ENCODE results near the gene CTBP2. TPM values are rescaled to one million over a fixed set of nuclear protein-coding genes. Genes with fewer than 3 reads are reported as not detected.

Gene CTBP2
- total and polyA plus RNA-seq, 8 donors, result 71.2 to 90.0 (median 84.1) TPM

- DNase-seq (peak in 1 of 4 donors; percentile 65), ATAC-seq (peak; percentile 79)
- intact Hi-C loops (cut with DNase I), result no loop called here
- Histone ChIP-seq H3K27ac (peak overlapping the region in 1 of 2 donors; percentile 57), H3K4me3 (no peak overlapping the region), H3K36me3 (peaks cover 0 to 21% of the 10 kb centered on the region in 2 donors), H3K4me1 (peaks cover 5 to 44% of the 10 kb centered on the region in 2 donors), H3K27me3 (no peaks in the 10 kb centered on the region), H3K9me3 (no peaks in the 10 kb centered on the region)
- TF ChIP-seq CTCF (IDR thresholded peaks at IDR 0.05), result no peak
These were observed 123.1 kb downstream of the CTBP2 start for GRCh38 chr10:125037145-125037877.

- Histone ChIP-seq H3K9me3 (no peaks in the 10 kb centered on the region), H3K27me3 (no peaks in the 10 kb centered on the region), H3K36me3 (peaks cover 0 to 24% of the 10 kb centered on the region in 2 donors), H3K4me1 (peaks cover 5 to 39% of the 10 kb centered on the region in 2 donors), H3K27ac (peak overlapping the region in 1 of 2 donors; percentile 15), H3K4me3 (no peak overlapping the region)
- no peak for DNase-seq
- TF ChIP-seq CTCF (IDR thresholded peaks at IDR 0.05), result no peak
- intact Hi-C loops (cut with DNase I), result no loop called here
- ATAC-seq, result no peak
These were observed 124.6 kb downstream of the CTBP2 start for GRCh38 chr10:125035588-125036295.

GRCh38 chr10:125035136-125035535 lies 125.2 kb downstream of the CTBP2 start:
- no peak overlapping the region for H3K4me3 ChIP-seq
- no peaks in the 10 kb centered on the region for H3K27me3 ChIP-seq
- no peak for TF ChIP-seq CTCF (IDR thresholded peaks at IDR 0.05)
- intact Hi-C loops (cut with DNase I), result no loop called here
- H3K27ac ChIP-seq, result peak overlapping the region in 1 of 2 donors; percentile 15
- peaks cover 0 to 24% of the 10 kb centered on the region in 2 donors for H3K36me3 ChIP-seq
- H3K9me3 ChIP-seq, result no peaks in the 10 kb centered on the region
- no peak for ATAC-seq
- peaks cover 5 to 39% of the 10 kb centered on the region in 2 donors for H3K4me1 ChIP-seq
- DNase-seq, result no peak

GRCh38 chr10:125034675-125035074 lies 125.7 kb downstream of the CTBP2 start:
- peaks cover 0 to 24% of the 10 kb centered on the region in 2 donors for H3K36me3 ChIP-seq
- intact Hi-C loops (cut with DNase I), result no loop called here
- ATAC-seq (no peak), DNase-seq (no peak)
- no peak overlapping the region for H3K27ac ChIP-seq
- no peak for TF ChIP-seq CTCF (IDR thresholded peaks at IDR 0.05)
- no peak overlapping the region for H3K4me3 ChIP-seq
- H3K9me3 ChIP-seq, result no peaks in the 10 kb centered on the region
- peaks cover 5 to 39% of the 10 kb centered on the region in 2 donors for H3K4me1 ChIP-seq
- no peaks in the 10 kb centered on the region for H3K27me3 ChIP-seq

All from left lung (tissue), 10 donors.